ENCODE measurements around the gene SLK.
A peak's percentile ranks its signal among the peaks of the same experiment; 100 is the strongest.

The SLK gene

GRCh38 chr10:104054430-104054829, 87.5 kb downstream of the SLK start:
- no peak for DNase-seq (ENCODE audit: low spot score)

GRCh38 chr10:104056619-104057273, 89.8 kb downstream of the SLK start:
- no peak for DNase-seq (ENCODE audit: low spot score)

GRCh38 chr10:104057717-104058116, 90.8 kb downstream of the SLK start:
- no peak for DNase-seq (ENCODE audit: low spot score)

- DNase-seq (ENCODE audit: low spot score) = no peak
These were observed 92.4 kb downstream of the SLK start for GRCh38 chr10:104059364-104059763.

- DNase-seq (ENCODE audit: low spot score) = no peak
These were observed 94.3 kb downstream of the SLK start for GRCh38 chr10:104061196-104061595.

GRCh38 chr10:104065748-104066147, 98.8 kb downstream of the SLK start:
- DNase-seq (ENCODE audit: low spot score) = no peak

- DNase-seq (ENCODE audit: low spot score) = no peak
These were observed 100.0 kb downstream of the SLK start for GRCh38 chr10:104066945-104067344.

GRCh38 chr10:104067525-104067924, 100.6 kb downstream of the SLK start:
- DNase-seq (ENCODE audit: low spot score) = no peak

- DNase-seq (ENCODE audit: low spot score) = no peak
These were observed 102.7 kb downstream of the SLK start for GRCh38 chr10:104069613-104070012.

GRCh38 chr10:104072786-104073185, 105.8 kb downstream of the SLK start:
- no peak for DNase-seq (ENCODE audit: low spot score)

- no peak for DNase-seq (ENCODE audit: low spot score)
These were observed 107.6 kb downstream of the SLK start for GRCh38 chr10:104074505-104074904.

- DNase-seq (ENCODE audit: low spot score) = peak; percentile 81
These were observed 109.8 kb downstream of the SLK start for GRCh38 chr10:104076743-104077160.

- DNase-seq (ENCODE audit: low spot score) = peak; percentile 23
These were observed 110.3 kb downstream of the SLK start for GRCh38 chr10:104077247-104077646.

- no peak for DNase-seq (ENCODE audit: low spot score)
These were observed 110.8 kb downstream of the SLK start for GRCh38 chr10:104077663-104078151.
